ENCODE data around the gene NFX1.
"Not testable (repeated sequence)": the region's sequence is repeated elsewhere in the genome, so short reads cannot be mapped to it uniquely, and the experiment has no call there.

The NFX1 gene

GRCh38 chr9:33386641-33386996, 96.3 kb downstream of the NFX1 start:
- not testable (repeated sequence) for H3K36me3 ChIP-seq (ENCODE audit: control insufficient read depth, insufficient read depth, low read length); H3K4me1 ChIP-seq (ENCODE audit: control insufficient read depth, insufficient read depth, low read length); H3K9ac ChIP-seq (ENCODE audit: low read length); H3K9me3 ChIP-seq (ENCODE audit: control insufficient read depth, low read length); H3K4me3 ChIP-seq (ENCODE audit: low read length); H3K27me3 ChIP-seq (ENCODE audit: control insufficient read depth, insufficient read depth, low read length)

GRCh38 chr9:33386998-33387397, 96.7 kb downstream of the NFX1 start:
- H3K9ac ChIP-seq (ENCODE audit: low read length), result not testable (repeated sequence)

GRCh38 chr9:33388110-33388994, 98.0 kb downstream of the NFX1 start:
- Histone ChIP-seq H3K9ac (ENCODE audit: low read length) (no peak overlapping the region), H3K9me3 (ENCODE audit: control insufficient read depth, low read length) (no peaks in the 10 kb centered on the region), H3K36me3 (ENCODE audit: control insufficient read depth, insufficient read depth, low read length) (no peaks in the 10 kb centered on the region), H3K4me3 (ENCODE audit: low read length) (no peak overlapping the region), H3K27me3 (ENCODE audit: control insufficient read depth, insufficient read depth, low read length) (no peaks in the 10 kb centered on the region), H3K4me1 (ENCODE audit: control insufficient read depth, insufficient read depth, low read length) (peaks cover 12% of the 10 kb centered on the region)

More at GRCh38 chr9:33386998-33387397, 96.7 kb downstream of the NFX1 start:
- not testable (repeated sequence) for H3K27me3 ChIP-seq (ENCODE audit: control insufficient read depth, insufficient read depth, low read length); H3K4me3 ChIP-seq (ENCODE audit: low read length); H3K4me1 ChIP-seq (ENCODE audit: control insufficient read depth, insufficient read depth, low read length); H3K36me3 ChIP-seq (ENCODE audit: control insufficient read depth, insufficient read depth, low read length); H3K9me3 ChIP-seq (ENCODE audit: control insufficient read depth, low read length)

GRCh38 chr9:33391111-33391771, 100.9 kb downstream of the NFX1 start:
- H3K27me3 ChIP-seq (ENCODE audit: control insufficient read depth, insufficient read depth, low read length); H3K36me3 ChIP-seq (ENCODE audit: control insufficient read depth, insufficient read depth, low read length); H3K9ac ChIP-seq (ENCODE audit: low read length); H3K4me3 ChIP-seq (ENCODE audit: low read length); H3K9me3 ChIP-seq (ENCODE audit: control insufficient read depth, low read length): not testable (repeated sequence)
- peaks cover 21% of the 10 kb centered on the region for H3K4me1 ChIP-seq (ENCODE audit: control insufficient read depth, insufficient read depth, low read length)

- H3K9ac ChIP-seq (ENCODE audit: low read length); H3K4me3 ChIP-seq (ENCODE audit: low read length); H3K36me3 ChIP-seq (ENCODE audit: control insufficient read depth, insufficient read depth, low read length); H3K27me3 ChIP-seq (ENCODE audit: control insufficient read depth, insufficient read depth, low read length); H3K9me3 ChIP-seq (ENCODE audit: control insufficient read depth, low read length): not testable (repeated sequence)
- H3K4me1 ChIP-seq (ENCODE audit: control insufficient read depth, insufficient read depth, low read length), result peaks cover 21% of the 10 kb centered on the region
Observed at GRCh38 chr9:33392591-33393021, 102.3 kb downstream of the NFX1 start.

GRCh38 chr9:33393581-33393980, 103.3 kb downstream of the NFX1 start:
- Histone ChIP-seq H3K4me3 (ENCODE audit: low read length) (no peak overlapping the region), H3K9me3 (ENCODE audit: control insufficient read depth, low read length) (no peaks in the 10 kb centered on the region), H3K27me3 (ENCODE audit: control insufficient read depth, insufficient read depth, low read length) (no peaks in the 10 kb centered on the region), H3K36me3 (ENCODE audit: control insufficient read depth, insufficient read depth, low read length) (no peaks in the 10 kb centered on the region), H3K9ac (ENCODE audit: low read length) (no peak overlapping the region), H3K4me1 (ENCODE audit: control insufficient read depth, insufficient read depth, low read length) (peaks cover 21% of the 10 kb centered on the region)

- H3K9me3 ChIP-seq (ENCODE audit: control insufficient read depth, low read length); H3K36me3 ChIP-seq (ENCODE audit: control insufficient read depth, insufficient read depth, low read length); H3K4me3 ChIP-seq (ENCODE audit: low read length); H3K27me3 ChIP-seq (ENCODE audit: control insufficient read depth, insufficient read depth, low read length); H3K9ac ChIP-seq (ENCODE audit: low read length): not testable (repeated sequence)
- H3K4me1 ChIP-seq (ENCODE audit: control insufficient read depth, insufficient read depth, low read length), result peaks cover 21% of the 10 kb centered on the region
Observed at GRCh38 chr9:33393986-33394385, 103.7 kb downstream of the NFX1 start.

- H3K9ac ChIP-seq (ENCODE audit: low read length), result not testable (repeated sequence)
- peaks cover 21% of the 10 kb centered on the region for H3K4me1 ChIP-seq (ENCODE audit: control insufficient read depth, insufficient read depth, low read length)
Observed at GRCh38 chr9:33395159-33395879, 105.0 kb downstream of the NFX1 start.

GRCh38 chr9:33397801-33398200, 107.5 kb downstream of the NFX1 start:
- H3K9me3 ChIP-seq (ENCODE audit: control insufficient read depth, low read length); H3K9ac ChIP-seq (ENCODE audit: low read length); H3K27me3 ChIP-seq (ENCODE audit: control insufficient read depth, insufficient read depth, low read length); H3K4me1 ChIP-seq (ENCODE audit: control insufficient read depth, insufficient read depth, low read length); H3K36me3 ChIP-seq (ENCODE audit: control insufficient read depth, insufficient read depth, low read length); H3K4me3 ChIP-seq (ENCODE audit: low read length): not testable (repeated sequence)

More at GRCh38 chr9:33395159-33395879, 105.0 kb downstream of the NFX1 start:
- H3K27me3 ChIP-seq (ENCODE audit: control insufficient read depth, insufficient read depth, low read length); H3K9me3 ChIP-seq (ENCODE audit: control insufficient read depth, low read length); H3K4me3 ChIP-seq (ENCODE audit: low read length); H3K36me3 ChIP-seq (ENCODE audit: control insufficient read depth, insufficient read depth, low read length): not testable (repeated sequence)

- H3K9ac ChIP-seq (ENCODE audit: low read length); H3K27me3 ChIP-seq (ENCODE audit: control insufficient read depth, insufficient read depth, low read length); H3K4me3 ChIP-seq (ENCODE audit: low read length); H3K9me3 ChIP-seq (ENCODE audit: control insufficient read depth, low read length); H3K36me3 ChIP-seq (ENCODE audit: control insufficient read depth, insufficient read depth, low read length): not testable (repeated sequence)
- peaks cover 15% of the 10 kb centered on the region for H3K4me1 ChIP-seq (ENCODE audit: control insufficient read depth, insufficient read depth, low read length)
Observed at GRCh38 chr9:33399047-33399446, 108.7 kb downstream of the NFX1 start.

GRCh38 chr9:33401809-33402208, 111.5 kb downstream of the NFX1 start:
- H3K4me1 ChIP-seq (ENCODE audit: control insufficient read depth, insufficient read depth, low read length); H3K9ac ChIP-seq (ENCODE audit: low read length); H3K36me3 ChIP-seq (ENCODE audit: control insufficient read depth, insufficient read depth, low read length); H3K27me3 ChIP-seq (ENCODE audit: control insufficient read depth, insufficient read depth, low read length); H3K4me3 ChIP-seq (ENCODE audit: low read length); H3K9me3 ChIP-seq (ENCODE audit: control insufficient read depth, low read length): not testable (repeated sequence)

GRCh38 chr9:33402371-33402770, 112.1 kb downstream of the NFX1 start, which contains the start of gene AQP7:
Gene AQP7, minus strand, starts transcription at chr9:33402568. Its CDS starts 1,306 bp downstream, at chr9:33401262.
- not testable (repeated sequence) for H3K27me3 ChIP-seq (ENCODE audit: control insufficient read depth, insufficient read depth, low read length); H3K4me1 ChIP-seq (ENCODE audit: control insufficient read depth, insufficient read depth, low read length); H3K36me3 ChIP-seq (ENCODE audit: control insufficient read depth, insufficient read depth, low read length); H3K9me3 ChIP-seq (ENCODE audit: control insufficient read depth, low read length); H3K4me3 ChIP-seq (ENCODE audit: low read length)
- H3K9ac ChIP-seq (ENCODE audit: low read length), result peak within 1 kb of the TSS; percentile 59

All from mucosa of stomach (tissue), 1 donor.